Dedifferentiated amniotic fluid mesenchymal stem cell (primary cell): ENCODE results near the gene ZBTB20.

Experiments used
- DNase-seq: peaks from one replicate; pipeline ENCODE4 v3.0.0-alpha.2; 2016; ENCODE audit errors: extremely low spot score

ZBTB20 gene

DNA sequence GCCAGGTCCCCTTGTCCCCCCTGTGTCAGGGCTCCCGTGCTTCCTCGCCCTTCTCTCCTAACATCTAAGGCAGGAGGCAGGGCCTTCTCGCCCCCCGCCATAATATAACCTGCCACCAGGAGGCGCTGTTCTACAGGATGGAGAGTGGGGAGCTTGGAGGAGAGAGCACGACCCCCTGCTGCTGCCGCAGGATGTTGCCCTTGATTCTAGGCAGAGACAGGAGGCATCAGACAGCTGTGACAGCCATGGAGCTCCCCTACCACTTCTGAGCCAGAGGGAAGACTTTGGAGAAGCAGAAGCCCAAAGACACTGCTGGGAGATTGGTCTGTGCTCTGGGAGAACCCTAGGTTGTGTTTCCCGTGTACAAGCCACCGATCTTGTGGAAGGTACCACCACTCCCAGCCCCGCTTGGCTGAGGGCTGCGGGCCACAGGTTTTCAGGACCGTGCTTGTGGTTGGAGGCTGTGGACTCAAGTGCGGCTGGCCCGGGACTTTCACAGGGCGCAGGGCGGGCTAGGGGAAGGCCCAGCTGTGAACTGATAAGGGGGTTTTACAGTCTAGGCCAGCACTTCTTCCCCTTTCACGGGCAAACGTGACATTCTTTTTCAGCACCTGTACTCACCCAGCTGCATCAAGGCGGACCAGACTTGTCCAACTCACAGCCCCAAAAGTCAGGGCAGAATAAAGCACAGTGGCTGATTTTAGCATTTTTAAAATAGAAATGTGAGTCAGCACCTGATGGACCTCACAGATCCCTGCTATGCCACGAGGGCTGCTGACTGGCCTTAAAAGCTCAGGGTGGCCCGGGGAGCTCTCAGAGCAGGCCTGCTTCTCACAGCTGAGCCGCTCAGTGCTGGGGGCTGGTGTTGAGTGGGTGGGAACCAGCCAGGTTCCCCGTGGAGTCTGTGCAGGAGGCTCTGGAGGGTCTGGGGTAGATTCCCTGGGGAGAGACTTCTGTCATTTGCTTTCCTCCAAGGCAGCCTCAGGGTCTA lies 855.9 kb downstream of the ZBTB20 start:
- no peak for DNase-seq

DNA sequence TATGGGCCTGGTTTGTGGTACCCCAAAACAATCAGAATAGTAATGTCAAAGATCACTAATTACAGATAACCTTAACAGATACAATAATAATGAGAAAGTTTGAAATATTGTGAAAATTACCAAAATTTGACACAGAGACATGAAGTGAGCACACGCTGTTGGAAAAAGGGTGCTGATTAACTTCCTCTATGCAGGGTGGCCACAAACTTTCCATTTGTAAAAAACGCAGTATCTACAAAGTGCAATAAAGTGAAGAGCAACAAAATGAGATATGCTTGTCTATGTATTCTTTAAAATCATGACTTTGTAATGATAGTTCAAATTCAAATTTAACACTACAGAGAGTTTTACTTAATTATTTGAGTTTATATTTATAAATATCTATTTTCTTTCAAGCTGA lies 860.8 kb downstream of the ZBTB20 start:
- DNase-seq = no peak

DNA sequence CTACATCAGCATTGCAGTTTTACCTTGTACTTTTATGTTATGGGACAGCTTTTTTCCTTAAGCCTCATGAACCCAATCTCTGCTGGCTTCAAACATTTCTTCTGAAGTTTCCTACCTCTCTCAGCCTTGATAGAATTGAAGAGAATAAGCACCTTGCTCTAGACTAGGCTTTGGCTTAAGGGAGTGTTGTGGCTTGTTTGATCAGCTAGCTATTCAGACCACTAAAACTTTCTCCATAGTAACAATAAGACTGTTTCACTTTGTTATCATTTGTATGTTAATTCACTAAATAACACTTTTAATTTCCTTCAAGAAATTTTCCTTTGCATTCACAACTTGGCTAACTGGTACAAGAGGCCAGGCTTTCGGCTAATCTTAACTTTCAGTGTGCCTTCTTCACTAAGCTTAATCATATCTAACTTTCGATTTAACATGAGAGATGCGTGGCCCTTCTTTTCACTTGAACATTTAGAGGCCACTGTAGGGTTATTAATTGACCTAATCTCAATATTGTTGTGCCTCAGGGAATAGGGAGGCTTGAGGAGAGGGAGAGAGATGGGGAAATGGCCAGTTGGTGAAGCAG lies 861.3 kb downstream of the ZBTB20 start:
- DNase-seq = no peak

- no peak for DNase-seq
These were observed 862.4 kb downstream of the ZBTB20 start for GRCh38 chr3:114284644-114285043.
